AG20443 (cell line): ENCODE results near the gene FAM167B.

ENCODE experiments used
- DNase-seq: peaks from one replicate; pipeline ENCODE4 v3.0.0; 2012; ENCODE audit warnings: low spot score, mixed read lengths

The FAM167B gene

GRCh38 chr1:32246888-32247273 lies at the start of gene FAM167B:
FAM167B (plus strand) TSS chr1:32247222; CDS start chr1:32247422, 200 bp downstream.
- DNase-seq, result peak; percentile 91

- no peak for DNase-seq
Observed at GRCh38 chr1:32197837-32198236, 49.2 kb upstream of the FAM167B start.

- no peak for DNase-seq
Observed at GRCh38 chr1:32198237-32199042, 48.6 kb upstream of the FAM167B start.

- DNase-seq, result no peak
Observed at GRCh38 chr1:32199043-32199716, 47.8 kb upstream of the FAM167B start.

- DNase-seq, result peak; percentile 36
Observed at GRCh38 chr1:32199717-32200072, 47.3 kb upstream of the FAM167B start.

- DNase-seq, result peak; percentile 86
Observed at GRCh38 chr1:32200226-32201010, 46.6 kb upstream of the FAM167B start, which contains the start of gene CCDC28B. CCDC28B (plus strand) TSS chr1:32200595; CDS start chr1:32201936, 1,341 bp downstream.

- peak; percentile 71 for DNase-seq
Observed at GRCh38 chr1:32201011-32201855, 45.8 kb upstream of the FAM167B start.

GRCh38 chr1:32204943-32205361 lies 42.1 kb upstream of the FAM167B start:
- peak; percentile 33 for DNase-seq

- DNase-seq, result peak; percentile 98
Observed at GRCh38 chr1:32205401-32206370, 41.3 kb upstream of the FAM167B start, which contains the start of gene IQCC. IQCC (plus strand) TSS chr1:32205671; CDS start chr1:32205682, 11 bp downstream.

- no peak for DNase-seq
Observed at GRCh38 chr1:32208469-32208868, 38.6 kb upstream of the FAM167B start.

GRCh38 chr1:32208891-32209328 lies 38.1 kb upstream of the FAM167B start, which contains the start of gene DCDC2B:
DCDC2B (plus strand) TSS chr1:32209089; CDS start chr1:32209094, 5 bp downstream.
- DNase-seq, result no peak

GRCh38 chr1:32215629-32216480 lies 31.2 kb upstream of the FAM167B start:
- peak; percentile 85 for DNase-seq

GRCh38 chr1:32216566-32216965 lies 30.5 kb upstream of the FAM167B start:
- DNase-seq, result no peak

GRCh38 chr1:32219022-32219421 lies 28.0 kb upstream of the FAM167B start:
- DNase-seq, result peak; percentile 44

GRCh38 chr1:32220746-32221580 lies 26.1 kb upstream of the FAM167B start:
- no peak for DNase-seq

GRCh38 chr1:32221581-32221979 lies 25.4 kb upstream of the FAM167B start:
- DNase-seq, result no peak

- peak; percentile 95 for DNase-seq
Observed at GRCh38 chr1:32221980-32222755, 24.9 kb upstream of the FAM167B start, which contains the start of the genes EIF3I and TMEM234. EIF3I (plus strand) TSS chr1:32222407; CDS start chr1:32222442, 35 bp downstream. TMEM234 (minus strand) TSS chr1:32222353; CDS start chr1:32222322, 31 bp downstream.
